Hematopoietic multipotent progenitor cell treated with erythropoietin and hydrocortisone succinate and interleukin-3 and kit ligand, for 8 days (in vitro differentiated cells): ENCODE measurements around the gene SYT8.
"Not testable (repeated sequence)": the region's sequence is repeated elsewhere in the genome, so short reads cannot be mapped to it uniquely, and the experiment has no call there.

Experiments used
- DNase-seq: peaks from one replicate; pipeline ENCODE4 v3.0.0-alpha.2; 2015

SYT8 gene

DNA sequence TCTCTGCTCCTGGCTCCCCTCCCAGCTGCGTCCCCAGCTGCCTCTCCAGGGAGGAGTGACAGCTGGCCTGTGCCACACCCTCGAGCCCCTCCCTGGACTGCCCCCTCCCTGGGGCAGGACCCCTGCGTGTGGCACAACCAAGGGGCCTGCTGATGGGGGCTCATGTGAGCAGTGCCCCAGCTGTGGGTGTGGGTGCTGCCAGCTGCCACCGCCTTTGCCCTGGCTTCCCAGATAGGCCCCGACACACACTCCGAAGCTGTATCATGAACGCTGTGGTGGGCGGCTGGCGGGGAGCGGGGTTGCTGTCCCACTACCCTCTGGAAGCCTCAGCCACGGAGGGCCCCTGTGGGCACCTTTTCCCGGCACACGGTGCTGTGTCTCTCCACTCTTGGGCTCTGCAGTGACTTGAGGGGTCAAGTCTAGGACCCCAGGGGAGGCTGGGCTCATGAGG lies 41.1 kb downstream of the SYT8 start:
- not testable (repeated sequence) for DNase-seq

DNA sequence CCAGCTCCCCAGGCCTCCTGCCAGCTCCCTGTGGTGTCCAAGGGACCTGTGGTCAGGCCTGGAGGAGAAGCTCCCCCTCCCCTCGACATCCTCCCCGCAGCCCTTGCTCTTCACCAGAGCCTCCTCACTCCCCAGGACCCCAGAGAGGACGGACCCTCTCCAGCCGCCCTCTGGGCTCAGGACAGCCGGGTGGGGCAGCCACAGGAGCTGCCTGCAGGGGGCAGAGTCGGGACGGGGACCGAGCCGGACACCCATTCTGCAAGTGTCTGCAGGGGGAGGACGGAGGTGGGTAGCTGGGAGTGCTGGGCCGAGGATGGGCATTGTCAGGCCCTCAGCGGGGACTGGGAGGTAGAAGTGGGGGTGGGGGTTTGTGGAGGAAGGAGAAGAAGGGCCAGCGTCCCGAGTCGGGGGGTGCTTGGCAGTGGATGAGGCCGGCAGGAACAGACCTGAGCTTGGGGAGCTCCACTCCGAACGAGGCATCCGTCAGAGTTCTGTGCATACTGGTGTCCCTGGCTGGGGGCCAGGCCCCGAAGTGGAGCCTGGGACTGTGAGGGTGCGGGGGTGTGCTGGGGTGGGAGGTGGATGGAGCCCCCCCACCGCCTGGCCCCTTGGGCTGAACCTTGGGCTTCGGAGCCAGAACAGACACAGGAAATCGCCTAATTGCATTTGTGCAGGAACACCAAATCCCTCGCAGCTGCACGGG lies 41.7 kb downstream of the SYT8 start:
- DNase-seq, result no peak

- DNase-seq, result no peak
These were observed 42.7 kb downstream of the SYT8 start for GRCh38 chr11:1877211-1878136.

DNA sequence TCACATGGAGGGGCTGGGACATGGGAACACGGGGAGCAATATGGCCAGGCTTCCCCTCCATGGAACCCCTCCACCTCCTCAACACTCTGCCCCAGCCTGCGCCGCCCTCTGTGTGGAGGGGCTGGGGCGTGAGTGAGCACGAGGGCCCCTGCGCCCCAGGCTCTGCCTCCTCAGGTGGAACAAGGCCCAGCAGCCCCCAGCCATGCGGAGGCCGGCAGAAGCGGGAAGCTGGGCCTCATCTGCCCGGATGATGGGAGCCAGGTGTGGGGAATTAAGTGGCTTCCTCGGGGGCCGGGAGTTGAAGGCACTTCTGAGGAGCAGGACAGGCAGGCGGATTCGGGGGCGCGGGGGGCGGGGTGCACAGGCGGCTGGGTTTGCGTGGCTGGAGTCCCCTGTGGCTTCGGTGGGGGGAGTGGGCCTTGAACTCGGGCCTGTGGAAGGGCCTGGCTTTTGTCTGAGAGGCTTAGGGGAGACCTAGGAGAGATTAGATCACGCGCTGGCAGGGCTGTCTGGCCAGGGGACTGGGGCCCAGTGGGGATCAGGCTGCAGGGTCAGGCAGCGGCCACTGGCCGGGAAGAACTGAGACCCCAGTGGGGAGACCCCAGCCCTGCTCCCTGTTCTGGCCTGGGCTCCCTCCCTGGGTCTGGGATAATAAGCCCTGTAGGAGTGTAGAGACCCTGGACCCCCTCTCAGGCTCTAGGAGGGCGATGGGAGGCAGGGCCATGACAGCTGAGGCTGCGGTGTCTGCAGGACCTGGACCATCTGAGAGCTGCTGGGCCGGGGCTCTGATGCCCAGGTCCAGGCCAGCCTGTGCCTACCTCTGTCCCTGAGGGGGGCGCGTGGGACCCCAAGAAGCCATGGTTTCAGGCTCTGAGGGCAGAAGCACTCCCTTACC lies 43.6 kb downstream of the SYT8 start:
- no peak for DNase-seq

DNA sequence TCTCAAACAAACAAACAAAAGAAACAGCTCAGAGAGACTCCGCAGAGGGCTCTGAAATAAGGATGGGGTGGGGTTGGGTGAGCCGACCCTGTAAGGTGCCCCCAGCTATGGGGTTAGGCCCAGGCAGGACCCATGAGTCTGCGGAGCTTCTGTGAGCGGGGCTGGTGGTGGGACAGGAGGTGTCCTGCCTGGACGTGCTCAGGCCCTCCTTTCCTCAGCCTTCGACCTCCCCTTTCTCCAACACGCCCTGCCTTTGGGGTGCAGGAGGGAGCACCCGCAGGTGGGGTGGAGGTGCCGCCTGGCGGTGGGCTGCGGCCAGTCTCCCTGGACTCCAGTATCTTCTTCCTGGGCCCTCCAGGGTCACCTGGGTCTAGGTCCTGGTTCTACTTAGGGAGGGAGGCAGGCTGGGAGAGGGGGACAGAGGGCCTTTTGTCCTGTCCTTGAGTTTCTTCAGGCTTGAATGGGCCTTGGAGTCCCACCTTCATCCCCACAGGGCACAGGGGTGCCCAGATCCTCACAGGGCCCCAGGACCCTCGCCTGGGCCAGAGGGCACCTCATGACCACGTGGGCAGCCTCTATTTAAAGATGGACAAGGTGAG lies 44.7 kb downstream of the SYT8 start:
- no peak for DNase-seq

- no peak for DNase-seq
These were observed 45.3 kb downstream of the SYT8 start for GRCh38 chr11:1879941-1880720.

- DNase-seq, result no peak
These were observed 46.1 kb downstream of the SYT8 start for GRCh38 chr11:1880746-1881441.

DNA sequence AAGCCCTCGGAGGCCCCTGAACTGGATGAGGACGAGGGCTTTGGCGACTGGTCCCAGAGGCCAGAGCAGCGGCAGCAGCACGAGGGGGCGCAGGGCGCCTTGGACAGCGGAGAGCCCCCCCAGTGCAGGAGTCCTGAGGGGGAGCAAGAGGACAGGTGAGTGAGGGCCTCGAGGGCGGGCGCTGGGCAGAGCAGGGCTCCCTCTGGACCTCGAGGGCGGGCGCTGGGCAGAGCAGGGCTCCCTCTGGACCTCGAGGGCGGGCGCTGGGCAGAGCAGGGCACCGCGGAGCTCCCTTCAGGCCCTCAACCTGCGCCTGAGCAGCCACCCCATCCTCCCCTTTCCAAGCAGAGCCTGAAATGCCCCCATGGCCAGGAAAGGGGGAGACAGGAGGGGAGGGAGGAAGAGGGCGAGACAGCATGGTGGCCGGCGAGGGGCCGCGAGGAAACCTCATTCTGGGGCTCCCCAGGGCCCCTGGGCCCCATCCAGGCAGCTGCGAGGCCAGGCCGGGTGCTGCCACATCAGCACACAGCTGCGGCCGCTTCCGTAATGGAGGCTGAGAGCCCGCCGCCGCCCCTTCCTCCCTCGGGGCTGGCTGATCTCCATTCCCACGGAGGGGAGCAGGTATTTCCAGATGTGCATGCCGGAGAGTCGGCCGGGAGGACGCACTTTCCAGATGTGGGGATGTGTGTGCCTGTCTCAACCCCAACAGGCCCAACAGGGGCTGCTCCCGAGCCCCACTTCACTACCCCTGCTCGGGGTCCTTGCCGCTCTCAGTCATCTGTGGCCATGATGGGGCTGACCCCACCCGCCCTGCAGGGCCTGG lies 46.9 kb downstream of the SYT8 start:
- DNase-seq, result no peak

- DNase-seq, result peak; percentile 69
These were observed 47.8 kb downstream of the SYT8 start for GRCh38 chr11:1882265-1883238.

DNA sequence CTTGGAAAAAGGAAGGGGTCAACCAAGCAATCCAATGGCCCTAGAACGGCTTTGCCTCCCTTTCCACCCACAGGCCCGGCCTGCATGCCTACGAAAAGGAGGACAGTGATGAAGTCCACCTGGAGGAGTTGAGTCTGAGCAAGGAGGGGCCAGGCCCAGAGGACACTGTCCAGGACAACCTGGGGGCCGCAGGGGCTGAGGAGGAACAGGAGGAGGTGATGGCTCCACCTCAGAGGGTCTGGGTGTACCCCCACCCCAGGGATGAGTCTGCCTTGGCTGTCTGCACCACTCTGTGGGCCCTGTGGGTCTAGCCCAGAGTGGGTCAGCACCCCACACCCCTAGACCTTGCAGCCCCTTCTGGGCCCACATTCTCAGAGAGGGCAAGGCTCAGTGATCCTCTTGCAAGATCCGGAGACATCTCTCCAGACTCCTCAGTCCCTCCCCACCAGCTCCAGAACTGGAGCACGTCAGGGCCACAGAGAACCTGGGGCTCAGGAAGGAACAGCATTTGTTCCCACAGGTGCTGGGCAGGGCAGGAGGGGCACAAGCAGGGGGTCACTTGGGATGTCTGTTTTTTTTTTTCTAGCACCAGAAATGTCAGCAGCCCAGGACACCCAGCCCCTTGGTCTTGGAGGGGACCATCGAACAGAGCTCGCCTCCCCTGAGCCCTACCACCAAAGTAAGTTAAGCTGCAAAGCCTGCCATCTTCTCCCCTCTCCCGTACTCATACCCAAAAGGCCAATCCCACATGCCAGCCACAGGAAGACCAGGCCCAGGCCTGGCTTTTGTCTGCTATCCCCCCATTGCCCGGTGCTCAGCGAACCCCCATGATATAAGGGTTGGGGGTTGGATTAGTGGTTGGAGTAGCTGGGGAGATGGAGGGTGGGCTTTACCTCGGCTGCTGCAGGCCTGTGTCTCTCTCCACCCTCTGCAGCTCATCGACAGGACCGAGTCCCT lies 48.8 kb downstream of the SYT8 start:
- no peak for DNase-seq

GRCh38 chr11:1884303-1884700 lies 49.5 kb downstream of the SYT8 start:
- no peak for DNase-seq

- not testable (repeated sequence) for DNase-seq
These were observed 51.8 kb downstream of the SYT8 start for GRCh38 chr11:1886551-1886950.
